Omental fat pad (tissue), 4 donors: ENCODE measurements around the gene ARHGAP26. TPM values are rescaled to one million over a fixed set of nuclear protein-coding genes. Genes with fewer than 3 reads are reported as not detected.
"Not testable (repeated sequence)": the region's sequence is repeated elsewhere in the genome, so short reads cannot be mapped to it uniquely, and the experiment has no call there.

Experiments
- ATAC-seq: fragments of 150-250 bp; one replicate; pipeline ENCODE4 v1.9.1; 2016; ENCODE audit warnings: mild to moderate bottlenecking, moderate library complexity; ENCODE audit not compliant: low FRiP score
- DNase-seq: peaks from one replicate; pipeline ENCODE4 v3.0.0-alpha.2; 2019; ENCODE audit warnings: low spot score
- total RNA-seq, 4 donors: library from RNA; depleted of rRNA; stranded (reverse); fragments of >200 nt; gene quantifications; one replicate each; pipeline ENCODE4 v1.1.0, GENCODE V29; 2016
- TF ChIP-seq, protein P1 (sequence below), 3 donors: fragments of 450-650 bp; IDR thresholded peaks; one replicate each; pipeline ENCODE4 v1.5.1; 2016 to 2017; ENCODE audit warnings: antibody characterized with exemption in 3 of 3, mild to moderate bottlenecking in 3 of 3, moderate library complexity in 2 of 3

Gene ARHGAP26
- total RNA-seq, 4 donors from 2014 or later, result 40.4 to 134 (median 63.6) TPM

DNA sequence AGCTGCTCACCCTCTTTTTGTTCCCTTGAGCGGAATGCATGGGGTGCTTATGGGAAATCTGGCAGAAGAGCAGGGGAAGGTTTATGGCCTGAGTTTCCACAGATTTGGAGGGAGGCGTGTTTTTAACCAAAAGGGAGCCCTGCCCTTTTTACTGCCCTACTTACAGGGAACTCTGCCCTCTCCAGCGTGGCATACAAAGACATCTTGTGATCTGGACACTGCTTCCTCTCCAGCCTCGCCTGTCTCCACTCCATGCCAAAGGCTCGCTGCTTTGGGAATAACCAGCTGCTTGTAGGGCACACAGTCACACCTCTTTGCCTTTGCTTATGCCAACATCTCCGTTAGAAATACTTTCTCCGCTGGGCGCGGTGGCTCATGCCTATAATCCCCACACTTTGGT lies 314.2 kb downstream of the ARHGAP26 start:
- DNase-seq, result no peak
- TF ChIP-seq, protein P1, sequence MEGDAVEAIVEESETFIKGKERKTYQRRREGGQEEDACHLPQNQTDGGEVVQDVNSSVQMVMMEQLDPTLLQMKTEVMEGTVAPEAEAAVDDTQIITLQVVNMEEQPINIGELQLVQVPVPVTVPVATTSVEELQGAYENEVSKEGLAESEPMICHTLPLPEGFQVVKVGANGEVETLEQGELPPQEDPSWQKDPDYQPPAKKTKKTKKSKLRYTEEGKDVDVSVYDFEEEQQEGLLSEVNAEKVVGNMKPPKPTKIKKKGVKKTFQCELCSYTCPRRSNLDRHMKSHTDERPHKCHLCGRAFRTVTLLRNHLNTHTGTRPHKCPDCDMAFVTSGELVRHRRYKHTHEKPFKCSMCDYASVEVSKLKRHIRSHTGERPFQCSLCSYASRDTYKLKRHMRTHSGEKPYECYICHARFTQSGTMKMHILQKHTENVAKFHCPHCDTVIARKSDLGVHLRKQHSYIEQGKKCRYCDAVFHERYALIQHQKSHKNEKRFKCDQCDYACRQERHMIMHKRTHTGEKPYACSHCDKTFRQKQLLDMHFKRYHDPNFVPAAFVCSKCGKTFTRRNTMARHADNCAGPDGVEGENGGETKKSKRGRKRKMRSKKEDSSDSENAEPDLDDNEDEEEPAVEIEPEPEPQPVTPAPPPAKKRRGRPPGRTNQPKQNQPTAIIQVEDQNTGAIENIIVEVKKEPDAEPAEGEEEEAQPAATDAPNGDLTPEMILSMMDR (IDR thresholded peaks at IDR 0.05), result no peak
- no peak for ATAC-seq

- DNase-seq, result no peak
- TF ChIP-seq, protein P1 (IDR thresholded peaks at IDR 0.05), result no peak
- ATAC-seq, result no peak
Measured at GRCh38 chr5:143085319-143085917, 315.2 kb downstream of the ARHGAP26 start.

DNA sequence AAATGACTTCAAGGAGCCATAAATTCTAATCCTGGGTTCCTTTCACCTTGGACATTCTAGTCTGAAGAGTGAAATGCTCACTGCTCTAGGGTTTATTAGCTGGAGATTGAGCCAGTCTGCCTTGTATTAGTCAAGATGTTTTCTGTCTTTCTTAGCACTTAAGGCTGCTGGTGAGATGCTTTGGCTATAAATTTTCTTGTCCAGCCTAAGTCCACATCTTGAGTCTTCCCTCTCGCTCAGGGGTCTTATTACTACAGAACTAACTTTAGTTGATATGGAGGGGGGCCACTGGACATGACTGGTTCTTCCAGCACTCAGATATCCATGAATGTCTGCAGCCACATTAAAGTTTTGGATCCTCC lies 316.4 kb downstream of the ARHGAP26 start:
- TF ChIP-seq, protein P1 (IDR thresholded peaks at IDR 0.05), result no peak
- DNase-seq (no peak), ATAC-seq (no peak)

- TF ChIP-seq, protein P1 (IDR thresholded peaks at IDR 0.05), result no peak
- DNase-seq, result no peak
- no peak for ATAC-seq
Measured at GRCh38 chr5:143086908-143087637, 316.9 kb downstream of the ARHGAP26 start.

- not testable (repeated sequence) for ATAC-seq, DNase-seq
Measured at GRCh38 chr5:143088702-143089101, 318.5 kb downstream of the ARHGAP26 start.

DNA sequence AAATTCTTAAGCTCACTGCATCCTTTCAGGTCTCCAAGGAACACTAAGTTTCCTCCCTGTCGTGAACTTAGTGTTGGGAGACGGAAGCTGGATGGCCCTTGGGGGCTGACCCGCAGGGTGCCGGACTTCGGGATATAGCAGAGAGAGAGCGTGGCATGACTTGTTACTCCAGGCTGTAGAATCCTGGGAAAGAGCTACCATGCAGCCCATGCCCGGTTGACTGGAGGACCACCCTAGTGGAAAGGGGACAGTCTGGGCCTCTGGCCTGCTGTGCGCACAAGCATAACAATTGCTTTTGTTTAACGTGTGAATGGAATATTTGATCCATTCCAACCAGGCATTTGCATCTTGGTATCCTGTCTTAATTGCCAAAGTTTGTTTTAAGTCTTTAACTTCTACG lies 319.9 kb downstream of the ARHGAP26 start:
- not testable (repeated sequence) for DNase-seq, ATAC-seq

DNA sequence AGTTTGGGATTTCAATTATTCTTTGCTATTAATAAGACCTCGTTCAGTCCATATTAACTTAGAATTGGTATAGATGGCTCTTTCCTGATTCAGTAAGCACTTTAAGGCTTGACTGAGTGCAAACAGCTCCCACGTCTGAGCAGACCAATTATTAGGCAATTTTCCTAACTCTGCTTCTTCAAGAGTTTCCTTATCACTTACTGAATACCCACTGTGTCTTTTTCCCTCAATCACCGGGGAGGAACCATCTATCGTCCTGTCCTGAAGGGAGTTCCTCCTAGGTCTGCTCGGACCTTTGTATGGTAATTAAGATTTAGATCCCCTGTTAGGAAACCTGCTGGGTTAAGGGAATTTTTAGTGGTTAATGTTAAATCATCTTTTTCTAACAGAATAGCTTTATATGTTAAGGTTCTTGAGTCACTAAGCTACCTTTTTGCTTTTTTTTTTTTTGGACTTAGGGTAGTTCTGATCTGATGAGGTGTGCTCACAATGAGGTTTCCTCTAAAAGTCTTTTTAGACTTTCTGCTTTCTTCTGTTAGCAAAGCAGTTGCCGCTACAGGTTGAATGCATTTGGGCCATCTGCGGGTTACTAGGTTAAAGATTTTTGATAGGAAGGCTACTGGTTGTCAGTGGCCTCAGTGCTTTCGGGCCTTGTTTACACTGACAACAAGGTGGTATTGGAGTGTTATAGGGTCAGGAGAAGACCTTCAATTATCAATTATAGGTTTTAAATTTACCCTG lies 322.7 kb downstream of the ARHGAP26 start:
- not testable (repeated sequence) for DNase-seq, ATAC-seq

- DNase-seq (no peak), ATAC-seq (no peak)
- TF ChIP-seq, protein P1 (IDR thresholded peaks at IDR 0.05), result no peak
Measured at GRCh38 chr5:143093452-143094086, 323.4 kb downstream of the ARHGAP26 start.
